GM21619 (cell line): ENCODE measurements around the gene CREB3L4.
A peak's percentile ranks its signal among the peaks of the same experiment; 100 is the strongest.
"Not testable (repeated sequence)": the region's sequence is repeated elsewhere in the genome, so short reads cannot be mapped to it uniquely, and the experiment has no call there.

Experiments
- ATAC-seq: cut with Tn5 transposase; IDR thresholded peaks from one replicate; pipeline ENCODE4 v1.9.1; 2021; ENCODE audit not compliant: unreplicated experiment

Gene CREB3L4

GRCh38 chr1:153984123-153984894, 16.6 kb downstream of the CREB3L4 start:
- no peak for ATAC-seq

GRCh38 chr1:153985341-153985912, 17.7 kb downstream of the CREB3L4 start:
- ATAC-seq: no peak

GRCh38 chr1:153985941-153986761, 18.4 kb downstream of the CREB3L4 start, which contains the start of gene RAB13:
Gene RAB13 (minus strand): TSS chr1:153986339. CDS start chr1:153986236, 103 bp downstream.
- ATAC-seq: no peak

GRCh38 chr1:153987621-153988020, 19.9 kb downstream of the CREB3L4 start:
- no peak for ATAC-seq

- peak; percentile 63 for ATAC-seq
These were observed 22.9 kb downstream of the CREB3L4 start, which contains the start of gene RPS27 for GRCh38 chr1:153990468-153991150. Gene RPS27 (plus strand): TSS chr1:153990762. CDS start chr1:153990797, 35 bp downstream.

- ATAC-seq: no peak
These were observed 23.5 kb downstream of the CREB3L4 start for GRCh38 chr1:153991151-153991630.

- ATAC-seq: no peak
These were observed 24.1 kb downstream of the CREB3L4 start for GRCh38 chr1:153991806-153992205.

GRCh38 chr1:153995202-153995601, 27.5 kb downstream of the CREB3L4 start:
- no peak for ATAC-seq

GRCh38 chr1:153995640-153996039, 27.9 kb downstream of the CREB3L4 start:
- ATAC-seq: no peak

- ATAC-seq: not testable (repeated sequence)
These were observed 29.2 kb downstream of the CREB3L4 start for GRCh38 chr1:153996882-153997281.

GRCh38 chr1:154000420-154000819, 32.7 kb downstream of the CREB3L4 start:
- no peak for ATAC-seq

GRCh38 chr1:154006136-154006535, 38.4 kb downstream of the CREB3L4 start:
- ATAC-seq: no peak

GRCh38 chr1:154012129-154012528, 44.4 kb downstream of the CREB3L4 start:
- no peak for ATAC-seq

- not testable (repeated sequence) for ATAC-seq
These were observed 44.8 kb downstream of the CREB3L4 start for GRCh38 chr1:154012543-154012942.

GRCh38 chr1:154014154-154014907, 46.6 kb downstream of the CREB3L4 start:
- no peak for ATAC-seq

GRCh38 chr1:154019269-154019668, 51.6 kb downstream of the CREB3L4 start:
- ATAC-seq: no peak

GRCh38 chr1:154019940-154020339, 52.2 kb downstream of the CREB3L4 start:
- ATAC-seq: no peak
